GM19452 (cell line): ENCODE results near the gene ATP7B.

Source experiments
- ATAC-seq: cut with Tn5 transposase; IDR thresholded peaks from one replicate; pipeline ENCODE4 v1.9.1; 2021; ENCODE audit not compliant: unreplicated experiment

ATP7B gene

DNA sequence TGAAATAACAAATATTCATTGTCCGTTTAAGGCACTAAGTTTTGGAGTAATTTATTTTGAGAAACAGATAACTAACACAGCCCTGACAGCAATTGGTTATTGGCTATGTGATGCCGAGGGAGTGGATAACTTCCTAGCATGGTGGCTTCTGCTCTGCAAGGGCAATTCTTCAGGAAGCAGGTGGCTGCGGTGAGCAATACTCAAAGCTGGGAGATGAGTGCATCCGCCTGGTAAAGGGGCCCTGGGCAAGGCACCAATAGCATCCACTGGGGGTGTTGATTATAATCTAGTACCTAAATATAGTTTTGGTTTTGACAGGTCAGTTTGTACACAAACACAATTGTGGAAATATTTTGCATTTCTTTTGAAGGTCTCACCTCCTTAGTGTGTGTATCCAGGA lies 108.5 kb downstream of the ATP7B start:
- ATAC-seq = no peak

DNA sequence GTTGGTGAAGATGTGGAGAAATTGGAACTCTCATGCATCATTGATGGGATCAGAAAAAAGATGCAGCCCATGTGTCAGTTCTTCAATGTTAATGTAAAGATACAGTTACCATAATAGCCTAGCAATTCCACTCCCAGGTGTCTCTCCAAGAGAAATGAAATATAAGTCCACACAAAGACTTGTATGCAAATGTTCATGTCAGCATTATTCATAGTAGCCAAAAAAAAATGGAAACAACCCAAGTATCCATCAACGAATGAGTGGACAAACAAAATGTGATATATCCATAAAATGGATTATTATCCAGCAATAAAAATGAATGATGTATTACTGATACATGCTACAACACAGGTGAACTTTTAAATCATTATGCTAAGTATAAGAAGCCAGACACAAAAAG lies 110.8 kb downstream of the ATP7B start:
- no peak for ATAC-seq

- ATAC-seq = no peak
Observed at GRCh38 chr13:51895906-51896888, 115.1 kb downstream of the ATP7B start.

GRCh38 chr13:51894239-51894638 lies 117.0 kb downstream of the ATP7B start:
- ATAC-seq = no peak

GRCh38 chr13:51892657-51893056 lies 118.6 kb downstream of the ATP7B start:
- no peak for ATAC-seq

DNA sequence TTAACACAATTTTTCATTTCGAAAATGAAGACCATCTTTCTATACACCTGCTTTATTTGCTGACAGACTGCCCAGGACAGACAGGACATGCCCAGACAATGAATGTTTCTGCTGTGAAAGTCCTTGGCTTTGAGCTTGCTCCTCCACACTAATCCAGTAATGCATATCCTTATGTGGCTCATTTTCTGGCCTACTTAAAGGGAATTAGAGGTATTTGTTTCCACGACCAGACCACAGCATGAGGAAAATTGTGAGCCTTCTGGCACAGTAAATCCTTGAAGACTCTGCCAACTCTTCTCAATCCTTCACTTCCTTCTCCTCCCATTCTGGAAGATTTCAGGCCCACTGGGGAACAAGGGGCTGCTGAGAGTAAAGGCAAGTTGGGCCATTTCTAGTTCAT lies 123.8 kb downstream of the ATP7B start:
- ATAC-seq = no peak

- no peak for ATAC-seq
Observed at GRCh38 chr13:51885651-51886050, 125.6 kb downstream of the ATP7B start.

DNA sequence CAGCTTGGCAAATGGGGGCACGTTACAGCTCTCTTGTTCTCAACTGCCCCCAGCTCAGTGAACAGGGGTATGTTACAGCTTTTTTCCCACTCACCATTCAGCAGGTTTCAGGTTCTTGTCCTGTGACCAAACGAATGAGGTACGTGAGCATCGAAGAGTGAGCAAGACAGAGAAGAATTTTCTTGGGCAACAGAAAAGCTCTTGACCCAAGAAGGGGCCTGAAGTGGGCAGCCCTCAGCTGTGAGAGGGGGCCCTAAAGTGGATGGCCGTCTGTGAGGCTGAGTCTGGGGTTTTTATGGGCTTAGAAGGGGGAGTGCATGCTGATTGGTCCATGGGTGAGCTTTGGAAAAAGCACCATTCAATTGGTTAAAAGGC lies 128.0 kb downstream of the ATP7B start:
- ATAC-seq = no peak
